ENCODE data around the gene PEPD. TPM values are rescaled to one million over a fixed set of nuclear protein-coding genes. Genes with fewer than 3 reads are reported as not detected.

PEPD gene
- total and polyA plus RNA-seq, 2 of the 4 experiments (the other 2 are of a cell fraction): 36.7 to 88.4 TPM

GRCh38 chr19:33343859-33344572, 177.6 kb downstream of the PEPD start:
- no peak overlapping the region for H2BK15ac ChIP-seq (ENCODE audit: low read depth, low read length)
- peaks cover 6% of the 10 kb centered on the region for H3K27me3 ChIP-seq (ENCODE audit: control insufficient read depth, insufficient read depth, low read length)
- in situ Hi-C loops (cut with MboI; ENCODE audit: low sequenced_read_pairs) (no loop called here), intact Hi-C loops (cut with micrococcal nuclease) (no loop called here), dilution Hi-C loops (cut with HindIII; ENCODE audit: low sequenced_read_pairs, unreplicated experiment) (no loop called here)
- ATAC-seq (ENCODE audit: low read depth) (no peak), DNase-seq (no peak)
- no TSS peak for BruUV-seq (replicated peaks)
- no peak overlapping the region for H3K23ac ChIP-seq (ENCODE audit: low read depth, low read length)
- no peak overlapping the region for H3K14ac ChIP-seq (replicated peaks; ENCODE audit: low read depth, low read length)
- H3K9me3 ChIP-seq (ENCODE audit: control insufficient read depth, insufficient read depth, low read length): no peaks in the 10 kb centered on the region
- H3K4ac ChIP-seq (ENCODE audit: low read depth, low read length): no peak overlapping the region
- no peak overlapping the region for H3K4me2 ChIP-seq (ENCODE audit: low read depth, low read length)
- no peak overlapping the region for H3K18ac ChIP-seq (ENCODE audit: low read depth, low read length)
- no peaks in the 10 kb centered on the region for H3K4me1 ChIP-seq (ENCODE audit: control insufficient read depth, insufficient read depth, low read length)
- ChIA-PET POLR2A (ENCODE audit: unreplicated experiment) (interaction anchor here (0.6 kb wide), 1 partner anchor 231 kb away, joined by 3 read pairs; no protein-coding TSS in a partner anchor), CTCF (interaction anchor here (0.6 kb wide), 1 partner anchor 734 kb away, joined by 3 read pairs; no protein-coding TSS in a partner anchor)
- no peak overlapping the region for H4K8ac ChIP-seq (ENCODE audit: low read depth in 2 of 2, low read length in 2 of 2)
- H2AFZ ChIP-seq (replicated peaks; ENCODE audit: low read length, poor library complexity): no peak overlapping the region
- no peak overlapping the region for H4K5ac ChIP-seq (ENCODE audit: low read depth, low read length)
- H3K79me1 ChIP-seq (ENCODE audit: low read depth in 1 of 2, low read length in 2 of 2): no peaks in the 10 kb centered on the region
- no peak overlapping the region for H2AK5ac ChIP-seq (ENCODE audit: low read depth, low read length)
- TF ChIP-seq CTCF (conservative IDR thresholded peaks at IDR 0.05; ENCODE audit: low read depth, low read length) (no peak), NFE2L2 (IDR thresholded peaks at IDR 0.05; ENCODE audit: low read depth, low read length) (no peak), MAZ (IDR thresholded peaks at IDR 0.05; ENCODE audit: borderline replicate concordance, low read depth, low read length) (no peak)
- no peak overlapping the region for H2BK20ac ChIP-seq (ENCODE audit: low read depth, low read length)
- no peaks in the 10 kb centered on the region for H3K9me1 ChIP-seq (ENCODE audit: insufficient read depth, low read length)
- H2AK9ac ChIP-seq (replicated peaks; ENCODE audit: low read depth, low read length, poor library complexity): no peak overlapping the region
- H3K4me3 ChIP-seq (ENCODE audit: insufficient read depth, low read depth, low read length): no peak overlapping the region
- H4K91ac ChIP-seq (ENCODE audit: insufficient read depth, low read depth, low read length): no peak overlapping the region
- H3K36me3 ChIP-seq (ENCODE audit: control insufficient read depth, insufficient read depth, low read length): no peaks in the 10 kb centered on the region
- no peaks in the 10 kb centered on the region for H4K20me1 ChIP-seq (ENCODE audit: insufficient read depth, low read length)
- no peak overlapping the region for H2BK120ac ChIP-seq (ENCODE audit: low read depth, low read length)
- WGBS, 2 experiments (ENCODE audit: extremely low coverage in 2 of 2, insufficient read length in 1 of 2): no CpG with 5 or more reads among the region's 12 CpGs
- no peak overlapping the region for H3K9ac ChIP-seq (ENCODE audit: low read depth, low read length)
- H3K27ac ChIP-seq (ENCODE audit: insufficient read depth, low read length): no peak overlapping the region
- H3K56ac ChIP-seq (ENCODE audit: extremely low read depth, insufficient read depth, low read length): no peak overlapping the region
- H2BK5ac ChIP-seq (ENCODE audit: low read depth, low read length, poor library complexity, severe bottlenecking): no peak overlapping the region
